ENCODE data around the gene COLEC12.

Gene COLEC12

GRCh38 chr18:473802-474201, 26.7 kb downstream of the COLEC12 start:
- DNase-seq = no peak

DNA sequence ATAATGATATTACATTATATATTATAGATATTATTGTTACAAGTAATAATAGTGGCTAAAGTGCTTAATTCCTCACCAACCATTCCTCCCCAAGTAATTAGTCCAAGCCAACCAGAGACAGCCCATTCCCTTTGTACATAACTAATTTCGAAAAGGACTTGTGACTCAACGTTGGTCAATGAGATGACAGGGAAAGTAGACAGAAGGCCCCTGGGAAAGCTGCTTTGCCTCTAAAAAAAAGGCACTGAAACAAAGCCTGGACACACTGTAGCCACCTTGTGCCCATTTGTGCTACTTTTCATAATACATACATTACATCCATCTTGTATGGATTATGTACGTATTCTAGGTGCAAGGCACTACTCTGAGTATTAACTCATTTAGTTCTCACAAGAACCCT, 28.8 kb downstream of the COLEC12 start:
- no peak for DNase-seq

GRCh38 chr18:470661-471501, 29.6 kb downstream of the COLEC12 start:
- no peak for DNase-seq

GRCh38 chr18:468955-469790, 31.3 kb downstream of the COLEC12 start:
- no peak for DNase-seq

- DNase-seq = no peak
These were observed 36.5 kb downstream of the COLEC12 start for GRCh38 chr18:463827-464541.

- no peak for DNase-seq
These were observed 37.1 kb downstream of the COLEC12 start for GRCh38 chr18:463403-463802.

GRCh38 chr18:461762-462161, 38.7 kb downstream of the COLEC12 start:
- DNase-seq = no peak

DNA sequence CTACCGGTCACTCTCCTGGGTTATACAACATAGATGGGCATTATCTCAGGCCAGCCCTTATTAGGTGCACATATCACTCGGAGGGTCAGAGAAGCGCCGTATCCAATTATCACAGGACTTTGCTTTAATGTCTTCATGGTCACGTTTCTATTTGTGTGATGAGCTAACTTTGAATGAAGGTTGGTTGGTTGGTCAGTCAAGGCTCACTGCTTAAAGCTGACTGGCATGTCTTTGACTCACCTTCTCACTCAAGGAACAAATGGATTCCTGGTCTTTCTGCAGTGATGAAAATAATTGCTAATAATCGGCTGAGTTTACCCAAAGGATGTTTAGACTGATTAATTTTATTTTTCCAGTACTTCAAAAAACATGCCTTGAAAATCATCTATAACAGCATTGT, 39.7 kb downstream of the COLEC12 start:
- DNase-seq = no peak

DNA sequence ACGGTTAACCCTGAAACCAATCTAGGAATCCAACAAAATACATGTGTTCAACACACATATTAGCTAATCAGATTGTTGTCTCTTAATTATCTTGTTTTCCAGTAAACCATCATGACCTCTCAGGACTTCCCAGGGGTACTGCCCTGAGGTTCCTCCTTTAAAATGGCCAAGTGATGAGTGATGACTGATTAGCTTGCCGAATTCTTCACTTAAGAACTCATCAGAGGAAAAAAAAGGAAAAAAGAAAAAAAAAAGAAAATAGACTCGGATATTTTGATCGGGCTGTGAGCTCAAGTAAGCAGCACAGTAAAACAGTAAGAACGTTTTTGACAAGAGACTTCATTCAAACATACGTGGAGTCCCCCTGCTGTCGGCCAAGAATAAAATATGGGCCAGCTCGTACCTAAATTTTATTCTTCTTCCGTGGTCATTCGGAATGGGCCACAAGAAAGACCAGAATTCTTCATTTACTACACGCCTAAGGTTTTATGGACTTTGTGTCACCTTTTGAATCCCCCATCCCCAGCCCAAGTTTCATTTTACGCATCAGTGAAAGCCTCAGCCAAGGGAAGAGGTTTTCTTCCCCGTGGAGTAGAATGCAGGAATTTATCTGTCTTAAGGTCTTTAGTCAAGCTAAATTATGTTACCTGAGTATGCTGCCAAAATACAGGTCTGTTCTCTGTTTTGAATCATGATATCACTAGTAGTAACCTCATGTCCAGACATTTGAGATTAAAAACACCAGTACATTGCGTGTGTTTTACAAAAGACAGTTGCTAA, 40.5 kb downstream of the COLEC12 start:
- DNase-seq = no peak

GRCh38 chr18:457521-458412, 42.7 kb downstream of the COLEC12 start:
- DNase-seq = no peak

DNA sequence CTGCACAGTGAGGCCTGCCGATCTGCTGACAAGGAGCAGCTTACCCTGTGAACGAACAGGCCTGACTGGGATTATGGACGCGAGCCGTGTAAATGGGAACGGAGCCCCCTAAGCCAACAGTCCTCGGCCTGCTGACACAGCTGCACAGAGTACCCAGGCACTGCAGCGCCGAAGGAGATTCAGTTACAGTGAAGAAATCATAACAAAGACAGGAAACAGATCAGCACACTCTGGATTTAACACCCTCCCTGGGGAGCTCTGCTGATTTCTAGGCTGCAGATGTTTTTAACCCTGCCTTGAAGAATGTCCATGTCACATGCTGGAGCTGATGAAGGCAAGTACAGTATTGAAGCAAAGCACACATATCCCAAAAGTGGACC, 43.4 kb downstream of the COLEC12 start:
- DNase-seq = no peak

GRCh38 chr18:456361-457139, 44.0 kb downstream of the COLEC12 start:
- no peak for DNase-seq

- DNase-seq = no peak
These were observed 47.1 kb downstream of the COLEC12 start for GRCh38 chr18:453400-453799.

DNA sequence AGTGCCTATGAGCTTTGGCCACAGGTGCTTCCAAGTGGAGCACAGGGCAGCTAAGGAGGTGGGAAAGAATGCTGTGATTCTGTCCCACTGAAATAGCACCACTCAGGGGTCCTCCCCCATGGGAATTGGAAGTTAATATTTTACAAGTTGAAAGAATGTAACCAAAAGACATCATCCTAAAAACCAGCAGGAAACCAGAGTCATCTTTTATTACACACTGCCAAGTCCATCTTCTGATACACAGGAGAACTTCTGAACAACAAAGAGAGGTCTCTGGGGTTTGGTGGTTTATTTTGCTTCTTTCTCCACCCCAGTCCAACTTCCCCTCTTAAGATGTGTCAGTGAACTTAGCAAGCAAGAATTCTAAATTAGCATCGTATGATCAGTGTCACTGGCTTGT, 47.7 kb downstream of the COLEC12 start:
- DNase-seq = no peak

GRCh38 chr18:449374-449773, 51.1 kb downstream of the COLEC12 start:
- no peak for DNase-seq

DNA sequence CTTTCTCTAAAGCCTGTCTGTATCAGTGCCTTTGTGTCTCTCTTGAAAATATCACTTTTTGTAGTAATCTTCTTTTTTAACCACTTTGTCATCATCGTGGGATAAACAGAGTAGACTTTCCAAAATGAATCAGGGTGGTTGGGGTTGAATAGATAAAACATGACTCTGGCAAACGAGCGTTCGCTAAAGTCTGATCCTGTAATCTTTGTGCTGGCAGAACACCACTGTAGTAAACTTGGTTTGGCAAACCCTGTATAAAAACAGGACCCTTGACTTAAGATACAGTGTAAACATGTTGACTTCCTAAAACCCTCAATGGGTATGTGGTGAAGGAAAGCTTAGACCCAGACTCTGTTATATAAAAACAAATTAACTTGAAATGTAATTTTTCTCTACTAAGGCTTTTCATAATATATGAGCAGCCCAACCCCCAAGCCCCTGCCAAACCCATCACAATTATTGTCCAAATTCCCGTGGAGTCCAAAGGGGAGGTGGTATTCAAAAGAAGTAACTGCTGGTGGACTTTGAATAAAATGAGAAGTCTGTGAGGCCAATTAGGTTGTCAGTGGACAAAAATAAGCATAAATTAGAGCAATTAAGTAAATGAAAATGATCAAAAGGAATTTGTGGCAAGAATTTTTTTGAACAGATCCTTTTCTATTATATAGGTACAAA, 52.2 kb downstream of the COLEC12 start:
- no peak for DNase-seq

DNA sequence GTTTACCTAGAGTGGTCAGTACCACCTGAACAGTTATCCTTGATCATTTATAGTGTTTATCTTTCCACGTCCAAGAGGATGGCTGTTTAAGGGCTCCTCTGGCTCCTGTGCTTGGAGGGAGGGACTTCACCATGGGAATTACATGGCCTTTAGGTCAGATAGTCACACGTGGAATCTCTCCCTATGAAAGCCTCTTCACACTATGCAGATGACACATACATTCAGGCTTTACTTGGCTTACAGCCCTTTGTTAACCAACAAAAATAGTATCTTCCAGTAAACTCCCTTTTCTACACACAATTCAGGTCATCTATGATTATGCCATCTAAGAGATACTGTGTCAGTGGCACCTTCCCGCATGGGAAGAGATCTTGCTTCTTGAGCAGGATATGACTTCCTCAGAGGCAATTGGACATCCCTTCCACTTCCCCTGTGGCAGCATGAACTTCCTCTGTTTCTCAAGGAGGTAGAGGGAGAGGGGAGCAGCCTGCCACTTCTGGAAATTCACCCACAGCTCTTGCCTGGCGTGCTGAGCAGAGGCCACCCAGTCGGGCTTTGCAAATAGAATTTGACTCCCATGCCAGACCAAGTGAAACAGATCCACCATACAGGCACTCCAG, 53.5 kb downstream of the COLEC12 start:
- DNase-seq = no peak

GRCh38 chr18:445055-445454, 55.4 kb downstream of the COLEC12 start:
- DNase-seq = no peak

GRCh38 chr18:438571-438970, 61.9 kb downstream of the COLEC12 start:
- DNase-seq = no peak

- no peak for DNase-seq
These were observed 64.6 kb downstream of the COLEC12 start for GRCh38 chr18:435940-436339.
